HepG2 (cell line): ENCODE data around the gene RNF182. TPM values are rescaled to one million over a fixed set of nuclear protein-coding genes. Genes with fewer than 3 reads are reported as not detected.

ENCODE experiments used
- ATAC-seq: fragments of 200-7000 bp; cut with Tn5 transposase; 3 replicates; pipeline ENCODE4 v1.9.1; 2020; ENCODE audit warnings: mild to moderate bottlenecking, moderate library complexity
- BruUV-seq: library from RNA; stranded (reverse); fragments of 400-500 nt; replicated peaks from 2 replicates; lab custom pipeline; 2021; lab: Mats Ljungman, UMichigan
- CTCF ChIA-PET: fragments of 300-600 bp; formaldehyde crosslinking; extraction: SDS; loops from one replicate; lab custom pipeline; 2021; ENCODE audit warnings: low total read pairs, inconsistent platforms, low intra/inter-chr PET ratio; lab: Yijun Ruan, JAX
- POLR2A ChIA-PET: fragments of 350-600 bp; sonication (Branson Sonifier 250); formaldehyde crosslinking; loops from one replicate; lab custom pipeline; 2020; ENCODE audit warnings: antibody characterized with exemption, inconsistent platforms; lab: Yijun Ruan, JAX
- DNase-seq: peaks from one replicate; pipeline ENCODE4 v3.0.0-alpha.2; 2015; ENCODE audit warnings: low spot score
- FAIRE-seq: peaks from 3 replicates; lab custom pipeline; 2011; peaks lifted over from hg19 to GRCh38; lab: Jason Lieb, UNC
- H2AFZ ChIP-seq: one replicate; pipeline ENCODE4 v1.6.1; 2011; ENCODE audit warnings: low read length, inconsistent platforms
- H3K27ac ChIP-seq: fragments of 300-600 bp; 3 replicates; pipeline ENCODE4 v1.8.0; 2011; ENCODE audit warnings: mixed run types, mild to moderate bottlenecking, mixed read lengths, low read length, inconsistent platforms; ENCODE audit not compliant: insufficient read depth; ENCODE audit errors: extremely low read length
- H3K27me3 ChIP-seq, 2 experiments: fragments of 200-600 bp in 1 of 2; 2 replicates in 1 of 2; 3 replicates in 1 of 2; pipeline versions ENCODE4 v1.6.0 to v1.8.0; 2011; ENCODE audit warnings: low read length in 2 of 2, mild to moderate bottlenecking in 2 of 2, moderate library complexity in 2 of 2, inconsistent platforms in 1 of 2; ENCODE audit not compliant: insufficient read depth in 2 of 2, control insufficient read depth in 1 of 2
- H3K36me3 ChIP-seq, 2 experiments: fragments of 200-600 bp in 1 of 2; replicated peaks in 1 of 2; 2 replicates in 1 of 2; 3 replicates in 1 of 2; pipeline versions ENCODE4 v1.5.1 to v1.8.0; 2011; ENCODE audit warnings: low read length in 2 of 2, inconsistent platforms in 1 of 2; ENCODE audit not compliant: insufficient read depth in 2 of 2, control insufficient read depth in 1 of 2
- H3K4me1 ChIP-seq: 2 replicates; pipeline ENCODE4 v1.5.1; 2012; ENCODE audit warnings: low read length, inconsistent platforms; ENCODE audit not compliant: insufficient read depth
- H3K4me2 ChIP-seq: 2 replicates; pipeline ENCODE4 v1.6.0; 2011; ENCODE audit warnings: low read depth, low read length, inconsistent platforms
- H3K4me3 ChIP-seq, 3 experiments: fragments of 200-600 bp in 1 of 3; sonication (generic), shearing (Covaris generic) in 1 of 3; replicated peaks in 1 of 3; 2 replicates each; pipeline ENCODE4 v1.5.1; 2011 to 2016; ENCODE audit warnings: low read length in 3 of 3, inconsistent platforms in 2 of 3, low read depth in 2 of 3, mild to moderate bottlenecking in 2 of 3, control low read depth in 1 of 3, mixed read lengths in 1 of 3; ENCODE audit not compliant: insufficient read depth in 1 of 3
- H3K79me2 ChIP-seq: one replicate; pipeline ENCODE4 v1.6.1; 2011; ENCODE audit warnings: low read length, inconsistent platforms; ENCODE audit not compliant: insufficient read depth
- H3K9ac ChIP-seq: 2 replicates; pipeline ENCODE4 v1.6.0; 2011; ENCODE audit warnings: mild to moderate bottlenecking, low read depth, low read length, inconsistent platforms; ENCODE audit not compliant: insufficient read depth
- H3K9me3 ChIP-seq: 2 replicates; pipeline ENCODE4 v1.5.1; 2012; ENCODE audit warnings: mild to moderate bottlenecking, low read length
- H4K20me1 ChIP-seq: 2 replicates; pipeline ENCODE4 v1.6.0; 2011; ENCODE audit warnings: inconsistent platforms, mild to moderate bottlenecking, low read length, moderate library complexity; ENCODE audit not compliant: insufficient read depth
- FOXO1 ChIP-seq: sonication (generic); formaldehyde crosslinking; IDR thresholded peaks from 2 replicates; pipeline ENCODE4 v1.4.0; 2020; ENCODE audit warnings: missing genetic modification reagents
- HMG20A ChIP-seq: IDR thresholded peaks from 2 replicates; pipeline ENCODE4 v1.6.1; 2016; ENCODE audit warnings: borderline replicate concordance
- HOXA5 ChIP-seq: sonication (generic); formaldehyde crosslinking; IDR thresholded peaks from 2 replicates; pipeline ENCODE4 v1.4.0; 2020; ENCODE audit warnings: missing genetic modification reagents
- IKZF4 ChIP-seq: sonication (generic); formaldehyde crosslinking; IDR thresholded peaks from 2 replicates; pipeline ENCODE4 v1.5.1; 2020; ENCODE audit warnings: borderline replicate concordance, mild to moderate bottlenecking, low read depth, missing genetic modification reagents; ENCODE audit errors: not compliant biosample characterization
- MLLT10 ChIP-seq: sonication (generic); formaldehyde crosslinking; IDR thresholded peaks from 2 replicates; pipeline ENCODE4 v1.4.0; 2020; ENCODE audit warnings: missing genetic modification reagents
- MTF2 ChIP-seq: sonication (generic); formaldehyde crosslinking; IDR thresholded peaks from 2 replicates; pipeline ENCODE4 v1.5.0; 2020; ENCODE audit warnings: missing genetic modification reagents, borderline replicate concordance
- NPAS2 ChIP-seq: sonication (generic); formaldehyde crosslinking; IDR thresholded peaks from 2 replicates; pipeline ENCODE4 v1.8.0; 2022; ENCODE audit warnings: mild to moderate bottlenecking, missing genetic modification reagents, borderline replicate concordance
- SIN3A ChIP-seq: IDR thresholded peaks from 2 replicates; pipeline ENCODE4 v1.6.1; 2011; ENCODE audit warnings: low read depth, mild to moderate bottlenecking, control low read depth, low read length, borderline replicate concordance
- SMARCE1 ChIP-seq: fragments of 450-650 bp; IDR thresholded peaks from 2 replicates; pipeline ENCODE4 v1.6.1; 2017; ENCODE audit warnings: borderline replicate concordance
- SOX5 ChIP-seq: IDR thresholded peaks from 2 replicates; pipeline ENCODE4 v1.6.1; 2016; ENCODE audit warnings: borderline replicate concordance
- SP5 ChIP-seq: IDR thresholded peaks from 2 replicates; pipeline ENCODE4 v1.6.1; 2016; ENCODE audit warnings: low read depth, borderline replicate concordance
- THAP11 ChIP-seq: IDR thresholded peaks from 2 replicates; pipeline ENCODE4 v1.6.1; 2016; ENCODE audit warnings: missing biosample characterization, missing genetic modification reagents
- WGBS: methylation state at CpG from one replicate; pipeline ENCODE4 v1.1.6; 2017; ENCODE audit warnings: low lambda C conversion rate; 5-methylcytosine and 5-hydroxymethylcytosine counted together
- in situ Hi-C: cut with HindIII; loops from 2 replicates; pipeline ENCODE4 v1.10.0; 2017; ENCODE audit warnings: low pct_unique_long_range_greater_than_20kb; ENCODE audit not compliant: extremely low pct_ligation_motif_present
- intact Hi-C: fragments of 100-400 bp; cut with micrococcal nuclease; formaldehyde crosslinking; loops from one replicate; pipeline ENCODE4 v1.10.0; 2022; ENCODE audit not compliant: unreplicated experiment
- polyA plus RNA-seq, 8 experiments: library from polyadenylated mRNA; depleted of rRNA in 3 of 8; stranded (reverse) in 7 of 8; unstranded in 1 of 8; fragments of >200 nt; fragmentation: Illumina TruSeq in 4 of 8; extraction: Trizol in 4 of 8; gene quantifications; 2 replicates each; pipeline versions ENCODE4 v1.2.1 to v1.2.3, GENCODE V29; 2011 to 2016; ENCODE audit warnings: low read depth in 4 of 8, missing spikeins in 1 of 8, mixed read lengths in 1 of 8; ENCODE audit not compliant: insufficient read depth in 1 of 8
- total RNA-seq, 5 experiments: library from RNA; depleted of rRNA; stranded (reverse); fragments of >200 nt; fragmentation: Illumina TruSeq; extraction: Trizol; gene quantifications; 2 replicates each; pipeline ENCODE4 v1.2.3, GENCODE V29; 2016; ENCODE audit warnings: low read depth in 1 of 5
- TF ChIP-seq, protein P1 (sequence below): sonication (generic); formaldehyde crosslinking; IDR thresholded peaks from 2 replicates; pipeline ENCODE4 v1.8.0; 2022; ENCODE audit warnings: missing genetic modification reagents, mild to moderate bottlenecking, borderline replicate concordance
- TF ChIP-seq, protein P2 (sequence below): sonication (generic); formaldehyde crosslinking; IDR thresholded peaks from 2 replicates; pipeline ENCODE4 v1.8.0; 2022; ENCODE audit warnings: mild to moderate bottlenecking, missing genetic modification reagents, moderate library complexity
- TF ChIP-seq, protein P3 (sequence below): sonication (generic); formaldehyde crosslinking; IDR thresholded peaks from 2 replicates; pipeline ENCODE4 v1.4.0; 2020; ENCODE audit warnings: mild to moderate bottlenecking, missing genetic modification reagents
- TF ChIP-seq, protein P4 (sequence below): sonication (generic); formaldehyde crosslinking; IDR thresholded peaks from 2 replicates; pipeline ENCODE4 v1.4.0; 2020; ENCODE audit warnings: missing genetic modification reagents

The RNF182 gene
- total and polyA plus RNA-seq, 2 of the 13 experiments (the other 11 are each of a cell fraction or from before 2014, with no cell fraction given), result not detected

DNA sequence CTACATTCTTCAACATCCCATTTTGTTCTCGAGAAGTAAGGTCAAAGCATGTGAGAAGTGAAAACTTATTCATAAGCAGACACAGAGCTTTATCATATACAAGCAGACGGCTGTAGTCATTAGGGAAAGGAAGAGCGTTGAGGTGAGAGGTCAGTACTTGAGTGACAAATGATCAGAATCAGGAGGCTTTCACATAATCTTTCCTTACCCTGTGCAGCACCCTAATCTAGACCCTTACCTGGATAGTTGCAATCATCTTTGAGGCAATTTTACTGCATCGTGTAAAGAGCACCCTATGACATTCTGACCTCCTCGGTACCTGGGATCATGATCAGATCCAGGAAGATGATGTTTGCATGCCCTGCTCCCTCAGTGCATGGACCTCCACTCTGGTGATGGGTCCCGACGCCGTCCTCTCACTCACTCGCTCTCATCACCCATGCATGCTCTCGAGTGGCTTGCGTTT lies 62.7 kb downstream of the RNF182 start:
- ATAC-seq, result no peak
- Histone ChIP-seq H3K27ac (no peak overlapping the region), H3K9me3 (no peaks in the 10 kb centered on the region), H3K4me3 (no peak overlapping the region), H3K79me2 (no peaks in the 10 kb centered on the region), H3K36me3 (no peaks in the 10 kb centered on the region), H4K20me1 (no peaks in the 10 kb centered on the region), H3K27me3 (peaks cover 0 to 29% of the 10 kb centered on the region in 2 experiments; a peak in 3 of 5 replicates), H3K4me2 (no peak overlapping the region), H3K4me1 (no peaks in the 10 kb centered on the region), H3K9ac (no peak overlapping the region), H2AFZ (no peak overlapping the region)
- 21% methylated on average over 11 of the region's 11 CpGs for WGBS
- no TSS peak for BruUV-seq
- no peak for FAIRE-seq
- intact Hi-C loops (no loop called here), in situ Hi-C loops (no loop called here)
- ChIA-PET POLR2A (no interaction called here), CTCF (no interaction called here)
- DNase-seq, result no peak
- TF ChIP-seq, protein P1, sequence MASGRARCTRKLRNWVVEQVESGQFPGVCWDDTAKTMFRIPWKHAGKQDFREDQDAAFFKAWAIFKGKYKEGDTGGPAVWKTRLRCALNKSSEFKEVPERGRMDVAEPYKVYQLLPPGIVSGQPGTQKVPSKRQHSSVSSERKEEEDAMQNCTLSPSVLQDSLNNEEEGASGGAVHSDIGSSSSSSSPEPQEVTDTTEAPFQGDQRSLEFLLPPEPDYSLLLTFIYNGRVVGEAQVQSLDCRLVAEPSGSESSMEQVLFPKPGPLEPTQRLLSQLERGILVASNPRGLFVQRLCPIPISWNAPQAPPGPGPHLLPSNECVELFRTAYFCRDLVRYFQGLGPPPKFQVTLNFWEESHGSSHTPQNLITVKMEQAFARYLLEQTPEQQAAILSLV (CRISPR knock-in tag), result no peak
- TF ChIP-seq NPAS2 (CRISPR knock-in tag) (no peak), MTF2 (CRISPR knock-in tag) (no peak), SIN3A (no peak), FOXO1 (CRISPR knock-in tag) (no peak), SOX5 (no peak), MLLT10 (CRISPR knock-in tag) (no peak), HMG20A (CRISPR knock-in tag) (no peak), HOXA5 (no peak), THAP11 (no peak), IKZF4 (CRISPR knock-in tag) (no peak), SP5 (CRISPR knock-in tag) (no peak), SMARCE1 (no peak)
- TF ChIP-seq, protein P2, sequence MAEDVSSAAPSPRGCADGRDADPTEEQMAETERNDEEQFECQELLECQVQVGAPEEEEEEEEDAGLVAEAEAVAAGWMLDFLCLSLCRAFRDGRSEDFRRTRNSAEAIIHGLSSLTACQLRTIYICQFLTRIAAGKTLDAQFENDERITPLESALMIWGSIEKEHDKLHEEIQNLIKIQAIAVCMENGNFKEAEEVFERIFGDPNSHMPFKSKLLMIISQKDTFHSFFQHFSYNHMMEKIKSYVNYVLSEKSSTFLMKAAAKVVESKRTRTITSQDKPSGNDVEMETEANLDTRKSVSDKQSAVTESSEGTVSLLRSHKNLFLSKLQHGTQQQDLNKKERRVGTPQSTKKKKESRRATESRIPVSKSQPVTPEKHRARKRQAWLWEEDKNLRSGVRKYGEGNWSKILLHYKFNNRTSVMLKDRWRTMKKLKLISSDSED (CRISPR knock-in tag), result no peak
- TF ChIP-seq, protein P3, sequence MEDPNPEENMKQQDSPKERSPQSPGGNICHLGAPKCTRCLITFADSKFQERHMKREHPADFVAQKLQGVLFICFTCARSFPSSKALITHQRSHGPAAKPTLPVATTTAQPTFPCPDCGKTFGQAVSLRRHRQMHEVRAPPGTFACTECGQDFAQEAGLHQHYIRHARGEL, result no peak
- TF ChIP-seq, protein P4, sequence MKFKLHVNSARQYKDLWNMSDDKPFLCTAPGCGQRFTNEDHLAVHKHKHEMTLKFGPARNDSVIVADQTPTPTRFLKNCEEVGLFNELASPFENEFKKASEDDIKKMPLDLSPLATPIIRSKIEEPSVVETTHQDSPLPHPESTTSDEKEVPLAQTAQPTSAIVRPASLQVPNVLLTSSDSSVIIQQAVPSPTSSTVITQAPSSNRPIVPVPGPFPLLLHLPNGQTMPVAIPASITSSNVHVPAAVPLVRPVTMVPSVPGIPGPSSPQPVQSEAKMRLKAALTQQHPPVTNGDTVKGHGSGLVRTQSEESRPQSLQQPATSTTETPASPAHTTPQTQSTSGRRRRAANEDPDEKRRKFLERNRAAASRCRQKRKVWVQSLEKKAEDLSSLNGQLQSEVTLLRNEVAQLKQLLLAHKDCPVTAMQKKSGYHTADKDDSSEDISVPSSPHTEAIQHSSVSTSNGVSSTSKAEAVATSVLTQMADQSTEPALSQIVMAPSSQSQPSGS, result no peak
